Right atrium auricular region (tissue), 2 donors: ENCODE data around the gene DYNLT3. TPM values are rescaled to one million over a fixed set of nuclear protein-coding genes. Genes with fewer than 3 reads are reported as not detected.
A peak's percentile ranks its signal among the peaks of the same experiment; 100 is the strongest.

ENCODE experiments used
- DNase-seq: peaks from one replicate; pipeline ENCODE4 v3.0.0-alpha.2; 2019; ENCODE audit warnings: low spot score
- H3K27ac ChIP-seq, 2 donors: fragments of 200-600 bp; sonication (generic); 1 replicate in 1 of 2; 2 replicates in 1 of 2; pipeline ENCODE4 v1.5.1; 2016 to 2019
- H3K27me3 ChIP-seq, 2 donors: fragments of 200-600 bp; sonication (generic); one replicate each; pipeline versions ENCODE4 v1.5.1 to v1.6.0; 2017 to 2019
- H3K36me3 ChIP-seq: fragments of 200-600 bp; sonication (generic); one replicate; pipeline ENCODE4 v1.5.1; 2016
- H3K4me1 ChIP-seq, 2 donors: fragments of 200-600 bp; sonication (generic); one replicate each; pipeline versions ENCODE4 v1.5.1 to v1.6.0; 2017 to 2019
- H3K4me3 ChIP-seq, 2 donors: fragments of 200-600 bp; sonication (generic); 1 replicate in 1 of 2; 2 replicates in 1 of 2; pipeline ENCODE4 v1.5.1; 2017 to 2019; ENCODE audit warnings: mild to moderate bottlenecking in 1 of 2, moderate library complexity in 1 of 2
- H3K9me3 ChIP-seq, 2 donors: fragments of 200-600 bp; sonication (generic); one replicate each; pipeline ENCODE4 v1.5.1; 2019
- CTCF ChIP-seq, 2 donors: fragments of 200-600 bp; sonication (generic); IDR thresholded peaks; one replicate each; pipeline ENCODE4 v1.5.1; 2019; ENCODE audit warnings: antibody characterized with exemption in 2 of 2
- total RNA-seq, 2 donors: library from RNA; depleted of rRNA; stranded (reverse); fragments of >200 nt; gene quantifications; one replicate each; pipeline ENCODE4 v1.1.0, GENCODE V29; 2016

Gene DYNLT3
- total RNA-seq, 2 donors from 2014 or later = 20.9 to 25.9 TPM

GRCh38 chrX:37802028-37802427 lies 45.3 kb downstream of the DYNLT3 start:
- no peak for TF ChIP-seq CTCF (IDR thresholded peaks at IDR 0.05)
- Histone ChIP-seq H3K27ac (no peak overlapping the region), H3K4me1 (no peaks in the 10 kb centered on the region), H3K9me3 (no peaks in the 10 kb centered on the region), H3K36me3 (no peaks in the 10 kb centered on the region), H3K4me3 (no peak overlapping the region), H3K27me3 (no peaks in the 10 kb centered on the region)
- DNase-seq = no peak

GRCh38 chrX:37800717-37801116 lies 46.7 kb downstream of the DYNLT3 start:
- no peaks in the 10 kb centered on the region for H3K36me3 ChIP-seq
- TF ChIP-seq CTCF (IDR thresholded peaks at IDR 0.05) = no peak
- no peaks in the 10 kb centered on the region for H3K9me3 ChIP-seq
- H3K27ac ChIP-seq = no peak overlapping the region
- no peaks in the 10 kb centered on the region for H3K27me3 ChIP-seq
- no peak for DNase-seq
- no peak overlapping the region for H3K4me3 ChIP-seq
- no peaks in the 10 kb centered on the region for H3K4me1 ChIP-seq

GRCh38 chrX:37799936-37800335 lies 47.4 kb downstream of the DYNLT3 start:
- no peak for DNase-seq
- Histone ChIP-seq H3K36me3 (no peaks in the 10 kb centered on the region), H3K27me3 (no peaks in the 10 kb centered on the region), H3K9me3 (no peaks in the 10 kb centered on the region), H3K4me1 (no peaks in the 10 kb centered on the region), H3K4me3 (no peak overlapping the region), H3K27ac (no peak overlapping the region)
- no peak for TF ChIP-seq CTCF (IDR thresholded peaks at IDR 0.05)

- DNase-seq = peak; percentile 57
- Histone ChIP-seq H3K36me3 (no peaks in the 10 kb centered on the region), H3K4me1 (no peaks in the 10 kb centered on the region), H3K27me3 (no peaks in the 10 kb centered on the region), H3K4me3 (no peak overlapping the region), H3K9me3 (no peaks in the 10 kb centered on the region), H3K27ac (no peak overlapping the region)
- TF ChIP-seq CTCF (IDR thresholded peaks at IDR 0.05) = no peak
Observed at GRCh38 chrX:37796805-37797204, 50.6 kb downstream of the DYNLT3 start.

- Histone ChIP-seq H3K4me3 (no peak overlapping the region), H3K36me3 (no peaks in the 10 kb centered on the region), H3K4me1 (no peaks in the 10 kb centered on the region), H3K9me3 (no peaks in the 10 kb centered on the region), H3K27ac (no peak overlapping the region), H3K27me3 (no peaks in the 10 kb centered on the region)
- no peak for DNase-seq
- no peak for TF ChIP-seq CTCF (IDR thresholded peaks at IDR 0.05)
Observed at GRCh38 chrX:37796310-37796709, 51.1 kb downstream of the DYNLT3 start.

Other genes with a start within 250 kb of the DYNLT3 start
- 10 to 100 TPM in 1 of 2 donors, 1 to 10 TPM in 1; 5.1 to 10.1 TPM for gene XK, start 161.8 kb downstream of the DYNLT3 start, total RNA-seq
- gene CYBB, start 67.5 kb downstream of the DYNLT3 start, total RNA-seq = 10 to 100 TPM in 1 of 2 donors, 1 to 10 TPM in 1; 4.4 to 19.7 TPM
- under 1 TPM in 1 of 2 donors, not detected in 1; 0.39 TPM for gene SYTL5, start 159.0 kb upstream of the DYNLT3 start, total RNA-seq